Activated CD4-positive, alpha-beta T cell treated with anti-CD3 and anti-CD28 coated beads, Interleukin-2, amount 50 U/mL, for 16 hours (primary cell): ENCODE measurements around the gene SORBS2.

Experiments
- DNase-seq: peaks from one replicate; pipeline ENCODE4 v3.0.0-alpha.2; 2020

The SORBS2 gene

GRCh38 chr4:185771711-185772390 lies 40.1 kb downstream of the SORBS2 start:
- no peak for DNase-seq

DNA sequence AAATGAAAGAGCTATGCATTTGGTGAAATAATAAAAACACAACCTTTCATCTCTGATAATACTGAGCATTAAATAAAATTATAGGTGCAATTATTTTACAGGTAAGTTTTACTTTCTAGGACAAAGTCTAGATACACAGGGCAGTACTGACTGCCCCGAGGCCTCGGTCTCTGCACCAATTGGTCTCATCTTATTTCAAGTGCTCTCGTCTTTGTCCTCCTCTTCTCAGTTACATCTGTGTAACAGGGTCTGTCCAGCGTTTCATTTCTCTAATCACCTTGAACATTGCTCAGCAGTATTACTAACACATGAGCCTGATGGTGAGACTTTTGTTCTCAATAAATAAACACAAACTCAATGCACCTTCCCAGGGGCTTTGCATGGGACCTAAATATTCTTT lies 44.5 kb downstream of the SORBS2 start:
- no peak for DNase-seq

GRCh38 chr4:185764876-185765275 lies 47.1 kb downstream of the SORBS2 start:
- no peak for DNase-seq

GRCh38 chr4:185761352-185762235 lies 50.4 kb downstream of the SORBS2 start:
- DNase-seq, result no peak

- no peak for DNase-seq
Measured at GRCh38 chr4:185758807-185759206, 53.2 kb downstream of the SORBS2 start.

GRCh38 chr4:185755451-185755850 lies 56.5 kb downstream of the SORBS2 start:
- DNase-seq, result no peak

DNA sequence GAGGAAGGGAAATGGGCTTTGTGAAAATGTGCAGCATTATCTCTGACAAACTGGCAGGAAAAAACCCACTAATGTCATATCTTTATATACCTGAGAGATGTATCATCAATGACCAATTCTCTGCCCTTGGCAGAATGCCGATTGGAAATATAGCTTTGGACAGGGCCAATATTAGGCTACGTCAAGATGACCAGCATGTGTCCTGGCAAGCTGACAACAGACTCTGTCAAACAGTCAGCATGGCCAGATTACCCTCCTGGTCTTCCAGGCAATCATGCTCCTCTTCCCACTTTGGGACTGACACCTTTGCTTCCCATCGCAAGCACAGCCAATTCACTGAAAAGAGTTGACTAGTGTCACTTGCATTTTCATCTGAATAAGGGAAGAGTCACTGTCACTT lies 57.0 kb downstream of the SORBS2 start:
- no peak for DNase-seq

DNA sequence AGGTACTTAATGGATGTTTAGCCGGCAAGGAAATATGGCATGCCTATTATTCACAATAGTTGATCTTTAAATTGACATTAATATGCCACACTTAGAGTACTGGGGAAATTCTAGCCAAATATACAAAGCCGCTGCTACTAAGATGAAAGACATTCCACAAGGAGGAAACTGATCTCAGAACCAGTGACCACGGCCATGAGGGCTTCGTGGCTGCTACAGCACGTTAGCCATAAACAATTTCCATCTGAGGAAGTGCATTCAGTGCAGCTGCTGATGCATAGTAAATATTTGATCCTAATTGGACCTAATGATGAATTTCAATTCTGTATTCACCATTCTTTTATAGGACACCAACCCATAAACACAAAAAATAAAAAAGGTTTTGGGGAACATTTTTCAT lies 59.1 kb downstream of the SORBS2 start:
- no peak for DNase-seq

GRCh38 chr4:185749858-185750257 lies 62.1 kb downstream of the SORBS2 start:
- DNase-seq, result no peak

DNA sequence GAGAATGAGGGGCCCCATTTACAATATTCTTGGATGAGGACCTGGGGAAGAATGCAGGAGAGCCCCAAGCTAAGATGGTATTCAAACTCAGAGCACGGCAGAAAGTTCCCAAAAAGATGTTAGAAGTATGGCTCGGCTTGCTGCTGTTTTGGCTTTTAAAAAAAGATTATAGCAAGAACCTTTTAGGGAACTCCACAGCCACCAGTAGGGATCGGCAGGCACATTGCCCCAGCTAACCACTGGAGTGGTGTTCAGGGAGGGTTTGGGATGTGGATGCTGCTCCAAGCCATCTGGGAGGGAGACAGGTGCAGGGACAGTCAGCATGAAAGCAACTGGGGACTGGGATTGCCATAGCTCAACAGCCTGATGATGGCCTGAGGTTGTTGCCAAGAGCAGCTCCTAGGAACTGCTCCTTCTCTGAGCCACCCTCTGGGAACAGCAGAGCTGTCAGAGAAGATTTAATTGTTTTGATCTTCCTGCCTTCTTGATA lies 63.0 kb downstream of the SORBS2 start:
- DNase-seq, result no peak

- DNase-seq, result no peak
Measured at GRCh38 chr4:185745891-185746290, 66.1 kb downstream of the SORBS2 start.

DNA sequence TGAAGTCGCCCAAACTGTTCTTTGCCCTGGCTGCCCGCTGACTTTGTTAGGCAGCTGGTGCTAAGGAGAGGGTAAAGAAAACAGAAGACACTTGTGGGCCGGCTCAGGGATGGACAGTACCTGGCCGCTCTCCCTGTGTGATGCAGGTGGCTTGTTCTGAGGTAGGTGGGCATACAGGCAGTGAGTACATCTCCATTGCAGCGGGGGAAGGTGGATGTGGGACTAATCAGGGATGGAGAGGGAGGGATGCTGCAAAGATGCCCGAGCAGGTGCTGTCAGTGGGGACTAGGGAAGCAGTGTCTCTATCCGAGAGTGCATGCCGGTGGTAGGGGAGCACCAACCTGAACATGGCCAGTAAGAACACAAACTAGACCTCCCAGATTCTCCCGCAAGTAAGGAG lies 67.0 kb downstream of the SORBS2 start:
- DNase-seq, result no peak

DNA sequence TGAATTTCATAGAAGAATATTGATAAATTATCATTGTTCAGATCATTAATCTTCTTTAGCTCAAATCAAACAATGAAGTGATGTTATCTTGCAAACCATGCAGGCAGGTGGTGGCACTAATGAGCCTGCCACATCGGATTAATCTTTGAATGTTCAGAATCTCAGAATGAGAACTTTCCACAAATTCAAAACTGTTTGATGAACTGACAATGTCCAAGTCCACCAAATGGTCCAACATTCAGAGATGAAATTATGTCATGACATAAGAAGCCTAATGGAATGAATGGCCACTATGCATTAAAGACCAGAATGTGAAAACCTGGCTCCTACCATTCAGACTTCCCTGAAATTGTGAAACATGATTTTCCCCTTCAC lies 67.5 kb downstream of the SORBS2 start:
- DNase-seq, result no peak

GRCh38 chr4:185743722-185744487 lies 68.1 kb downstream of the SORBS2 start:
- no peak for DNase-seq

DNA sequence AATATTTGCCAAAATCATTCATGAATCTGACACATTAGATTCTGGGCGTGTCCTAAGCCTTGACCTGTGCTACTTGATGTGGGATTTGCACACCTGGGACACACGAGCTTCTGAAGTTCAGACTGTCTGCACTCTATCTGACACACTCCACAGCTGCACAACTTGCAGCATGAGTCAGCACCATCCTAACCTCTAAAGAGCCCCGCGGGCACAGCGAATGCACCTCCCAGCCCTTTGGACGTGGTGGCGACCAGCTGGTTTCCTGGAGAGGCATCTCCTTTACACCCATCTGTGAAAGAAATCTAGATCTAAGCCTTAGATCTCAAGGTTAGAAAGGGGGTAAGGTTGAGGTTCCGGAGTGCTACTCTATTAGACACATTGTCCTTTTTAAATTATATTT lies 69.2 kb downstream of the SORBS2 start:
- DNase-seq, result no peak

GRCh38 chr4:185741795-185742194 lies 70.2 kb downstream of the SORBS2 start:
- DNase-seq, result no peak

- no peak for DNase-seq
Measured at GRCh38 chr4:185740471-185740873, 71.5 kb downstream of the SORBS2 start.

- no peak for DNase-seq
Measured at GRCh38 chr4:185738820-185739219, 73.2 kb downstream of the SORBS2 start.

DNA sequence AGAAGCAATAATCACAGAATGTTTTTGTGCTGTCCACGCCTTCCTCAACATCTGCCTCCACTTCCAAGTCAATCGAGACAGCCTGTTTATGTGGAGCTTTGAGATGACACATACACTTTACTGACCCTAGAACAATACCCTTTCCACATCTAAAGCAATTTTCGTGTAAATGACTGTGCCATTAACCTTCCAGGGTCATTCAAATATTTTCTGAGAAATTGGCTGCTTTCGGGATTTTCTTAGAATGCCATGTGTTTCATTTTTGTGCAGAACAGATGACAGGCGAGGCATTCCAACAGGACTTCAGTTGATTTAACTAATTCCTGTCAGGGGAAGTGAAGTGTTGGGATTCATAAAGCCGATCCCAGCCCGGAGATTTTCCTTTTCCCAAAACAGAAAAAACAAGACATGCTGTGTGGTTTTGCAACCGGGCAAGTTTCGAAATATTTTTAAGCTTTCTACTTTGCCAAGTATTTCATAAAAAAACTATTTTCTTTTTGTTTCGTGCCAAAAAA lies 73.9 kb downstream of the SORBS2 start:
- DNase-seq, result no peak

- no peak for DNase-seq
Measured at GRCh38 chr4:185737489-185738037, 74.4 kb downstream of the SORBS2 start.

- no peak for DNase-seq
Measured at GRCh38 chr4:185736882-185737281, 75.1 kb downstream of the SORBS2 start.

DNA sequence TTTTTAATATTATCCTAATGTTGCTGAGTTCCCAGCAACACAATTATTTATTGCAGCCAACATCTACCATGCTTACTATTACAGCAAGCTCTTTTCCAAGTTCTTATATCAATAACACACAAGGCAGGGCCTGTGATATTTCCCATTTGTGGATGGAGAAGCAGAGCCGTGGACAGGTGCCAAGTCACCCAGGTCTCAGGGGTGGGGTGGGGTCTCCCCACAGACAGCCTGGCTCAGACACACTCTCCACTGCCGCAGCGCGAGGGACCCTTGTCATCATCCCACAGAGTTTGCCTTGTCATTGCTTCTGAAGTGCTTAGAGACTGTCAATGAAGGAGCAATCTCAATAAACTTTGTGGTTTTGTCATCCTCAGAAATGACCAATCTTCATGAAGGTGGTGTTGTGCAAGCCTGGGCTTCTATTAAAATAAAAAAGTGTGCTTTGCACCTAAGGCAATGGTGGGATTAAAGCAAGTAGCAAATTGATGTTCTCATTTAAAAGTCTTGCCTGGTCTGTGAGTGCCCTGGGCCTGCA lies 76.1 kb downstream of the SORBS2 start:
- DNase-seq, result no peak

DNA sequence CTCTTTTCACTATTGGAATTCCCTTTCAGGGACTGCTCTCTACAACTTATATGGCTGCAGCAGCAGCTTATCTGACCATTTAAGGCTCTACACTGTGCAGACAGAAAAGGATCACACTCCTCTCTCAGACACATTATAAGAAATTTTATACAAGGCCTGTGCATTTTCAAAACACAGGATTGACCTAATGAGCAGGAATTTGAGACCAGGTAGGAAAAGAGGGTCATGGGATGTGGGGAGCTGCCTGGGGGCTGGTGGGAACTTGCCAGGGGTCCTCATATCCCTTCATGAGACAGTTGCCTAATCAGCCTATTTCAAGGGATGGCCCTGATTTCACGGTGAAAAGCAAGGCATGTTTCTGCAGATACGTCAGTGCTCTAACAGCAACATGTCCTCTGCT lies 77.1 kb downstream of the SORBS2 start:
- DNase-seq, result no peak
